Glutamatergic neuron (in vitro differentiated cells): Measurements from ENCODE around the gene ZYX. TPM values are rescaled to one million over a fixed set of nuclear protein-coding genes. Genes with fewer than 3 reads are reported as not detected.

Source experiments
- DNase-seq: peaks from one replicate; pipeline ENCODE4 v3.0.0; 2022
- H3K27ac Mint-ChIP-seq: one replicate; pipeline ENCODE4 v1.8.0; 2020; ENCODE audit warnings: mild to moderate bottlenecking, mixed read lengths, inconsistent platforms; ENCODE audit not compliant: unreplicated experiment
- H3K27me3 Mint-ChIP-seq: one replicate; pipeline ENCODE4 v1.8.0; 2020; ENCODE audit warnings: mild to moderate bottlenecking, moderate library complexity, mixed read lengths, inconsistent platforms; ENCODE audit not compliant: unreplicated experiment
- H3K36me3 Mint-ChIP-seq: one replicate; pipeline ENCODE4 v1.8.0; 2020; ENCODE audit warnings: mild to moderate bottlenecking, mixed read lengths, inconsistent platforms; ENCODE audit not compliant: unreplicated experiment
- H3K4me1 Mint-ChIP-seq: one replicate; pipeline ENCODE4 v1.8.0; 2020; ENCODE audit warnings: mild to moderate bottlenecking, low read depth, mixed read lengths, inconsistent platforms; ENCODE audit not compliant: unreplicated experiment
- H3K4me3 Mint-ChIP-seq: one replicate; pipeline ENCODE4 v1.8.0; 2020; ENCODE audit warnings: mild to moderate bottlenecking, mixed read lengths, inconsistent platforms; ENCODE audit not compliant: unreplicated experiment
- H3K9me3 Mint-ChIP-seq: one replicate; pipeline ENCODE4 v1.8.0; 2020; ENCODE audit warnings: mild to moderate bottlenecking, moderate library complexity, mixed read lengths, inconsistent platforms; ENCODE audit not compliant: unreplicated experiment
- CTCF ChIP-seq: fragments of 200-600 bp; sonication (generic); IDR thresholded peaks from one replicate; pipeline ENCODE4 v1.5.0; 2021; ENCODE audit not compliant: partially characterized antibody, unreplicated experiment
- total RNA-seq: library from RNA; stranded (reverse); fragmentation: NEBNext Ultra II Directional; extraction: Animal tissue kit (Norgen Biotek cat#: 25700); gene quantifications from one replicate; pipeline ENCODE4 v1.2.1, GENCODE V29; 2021; ENCODE audit not compliant: unreplicated experiment

ZYX gene
- total RNA-seq, 1 donor from 2014 or later, result 163 TPM

DNA sequence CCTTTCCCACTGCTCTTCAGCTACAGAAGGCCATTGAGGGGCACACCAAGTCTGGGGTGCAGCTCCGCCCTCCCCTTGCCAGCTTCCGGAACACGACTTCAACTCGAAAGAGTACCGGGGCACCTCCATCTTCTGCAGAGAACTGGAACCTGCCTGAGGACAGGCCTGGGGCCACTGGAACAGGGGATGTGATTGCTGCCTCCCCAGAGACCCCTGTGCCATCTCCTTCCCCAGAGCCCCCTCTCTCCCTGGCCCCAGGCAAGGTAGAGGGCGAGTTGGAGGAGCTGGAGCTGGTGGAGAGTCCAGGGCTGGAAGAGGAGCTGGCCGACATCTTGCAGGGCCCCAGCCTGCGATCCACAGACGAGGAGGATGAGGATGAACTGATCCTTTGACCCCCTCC, 29.6 kb upstream of the ZYX start:
- Mint-ChIP-seq H3K36me3 (peaks cover 24% of the 10 kb centered on the region), H3K27ac (peak overlapping the region; percentile 49), H3K4me3 (no peak overlapping the region), H3K27me3 (peaks cover 9% of the 10 kb centered on the region), H3K4me1 (peaks cover 28% of the 10 kb centered on the region), H3K9me3 (peaks cover 12% of the 10 kb centered on the region)
- no peak for DNase-seq
- no peak for TF ChIP-seq CTCF

- H3K27me3 Mint-ChIP-seq, result peaks cover 9% of the 10 kb centered on the region
- no peak overlapping the region for H3K27ac Mint-ChIP-seq
- H3K36me3 Mint-ChIP-seq, result peaks cover 23% of the 10 kb centered on the region
- DNase-seq, result peak; percentile 27
- H3K9me3 Mint-ChIP-seq, result peaks cover 12% of the 10 kb centered on the region
- TF ChIP-seq CTCF, result no peak
- H3K4me3 Mint-ChIP-seq, result no peak overlapping the region
- peaks cover 28% of the 10 kb centered on the region for H3K4me1 Mint-ChIP-seq
These were observed 28.6 kb upstream of the ZYX start for GRCh38 chr7:143352531-143353002.

DNA sequence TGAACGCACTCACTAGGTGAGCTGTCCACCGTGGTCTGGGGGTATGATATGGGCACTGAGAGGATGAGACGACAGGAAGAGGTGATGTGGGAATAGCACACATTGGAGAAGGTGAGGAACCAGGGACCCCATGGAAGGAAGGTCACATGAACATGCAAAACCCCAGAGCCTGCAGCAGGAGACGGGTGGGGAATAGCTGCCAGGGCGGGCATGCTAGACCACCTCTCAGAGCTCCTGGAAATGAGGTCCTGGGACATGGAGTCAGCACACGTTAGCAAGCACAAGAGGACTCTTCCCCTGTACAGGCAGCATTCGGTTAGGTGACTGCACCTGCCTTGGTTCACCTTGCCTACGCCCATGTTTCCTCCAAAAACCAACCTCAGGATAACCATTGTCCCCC, 26.8 kb upstream of the ZYX start:
- H3K4me1 Mint-ChIP-seq, result peaks cover 29% of the 10 kb centered on the region
- TF ChIP-seq CTCF, result no peak
- H3K27me3 Mint-ChIP-seq, result peaks cover 11% of the 10 kb centered on the region
- no peak overlapping the region for H3K4me3 Mint-ChIP-seq
- peaks cover 9% of the 10 kb centered on the region for H3K9me3 Mint-ChIP-seq
- no peak overlapping the region for H3K27ac Mint-ChIP-seq
- no peak for DNase-seq
- H3K36me3 Mint-ChIP-seq, result peaks cover 21% of the 10 kb centered on the region

DNA sequence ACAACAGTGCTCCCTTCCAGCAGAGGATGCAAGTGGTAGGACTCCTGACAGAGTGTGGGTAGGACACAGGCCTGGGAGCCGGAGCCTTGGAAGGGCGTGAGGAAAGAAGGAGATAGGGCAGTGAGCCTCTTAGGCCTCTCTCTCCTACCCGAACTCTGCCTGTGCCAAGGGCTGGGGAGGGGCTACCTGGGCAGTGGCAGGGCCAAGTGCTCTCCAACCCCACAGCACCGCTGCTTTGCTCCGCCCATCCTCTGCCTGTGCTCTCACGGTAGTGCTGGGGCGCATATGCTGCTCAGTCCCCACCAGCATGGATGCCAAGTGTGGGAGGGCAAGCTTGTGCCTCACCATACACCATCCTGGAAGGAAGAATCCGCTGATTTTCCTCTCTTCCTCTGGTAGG, 26.2 kb upstream of the ZYX start:
- TF ChIP-seq CTCF, result no peak
- Mint-ChIP-seq H3K27me3 (peaks cover 9% of the 10 kb centered on the region), H3K4me3 (no peak overlapping the region), H3K9me3 (peaks cover 6% of the 10 kb centered on the region), H3K36me3 (peaks cover 23% of the 10 kb centered on the region), H3K4me1 (peaks cover 29% of the 10 kb centered on the region), H3K27ac (no peak overlapping the region)
- DNase-seq, result no peak

DNA sequence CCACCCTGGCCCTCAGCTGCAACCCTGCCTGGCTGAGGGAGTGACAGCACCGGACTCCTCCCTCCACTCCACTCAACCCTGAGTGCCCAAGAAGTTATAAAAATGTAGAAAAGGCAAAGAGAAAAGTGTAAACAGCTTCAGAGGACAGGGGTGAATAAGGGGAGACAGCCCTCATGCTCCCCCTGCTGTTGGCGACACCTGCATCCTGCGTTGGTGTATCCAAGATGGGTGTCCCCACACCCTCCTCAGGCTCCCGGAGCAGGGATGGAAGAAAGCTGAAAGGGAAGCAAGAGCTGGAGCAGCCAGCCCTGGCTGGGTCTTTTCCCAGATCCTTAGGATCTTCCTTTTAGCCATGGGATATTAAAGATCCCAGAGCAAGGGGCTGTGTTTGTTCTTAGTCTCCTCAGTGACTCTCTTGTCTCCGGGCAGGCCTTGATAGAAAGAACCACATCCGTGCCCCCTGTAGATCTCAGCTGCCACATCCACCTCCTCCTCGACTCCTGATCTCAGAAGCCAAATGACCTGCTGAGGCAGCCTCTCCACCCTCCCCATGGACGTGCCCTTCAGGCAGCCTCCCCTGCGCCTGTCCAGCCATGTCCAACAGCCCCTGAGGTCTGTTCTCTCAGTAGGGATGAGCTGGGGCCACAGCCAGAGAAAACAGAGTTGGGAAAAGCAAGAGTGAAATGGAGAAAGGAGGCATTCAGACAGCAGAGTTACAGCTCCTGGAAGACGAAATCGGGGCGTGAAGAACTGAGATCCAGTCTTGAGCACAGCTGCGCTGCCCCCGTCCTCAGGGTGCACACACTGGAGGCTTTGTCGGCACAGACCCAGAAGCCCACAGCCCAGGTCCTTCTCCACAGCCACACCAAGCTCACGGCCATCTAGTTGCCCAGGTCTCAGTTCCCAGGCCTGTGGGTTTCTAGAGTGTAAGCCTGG, 25.4 kb upstream of the ZYX start:
- TF ChIP-seq CTCF, result no peak
- Mint-ChIP-seq H3K36me3 (peaks cover 30% of the 10 kb centered on the region), H3K9me3 (peaks cover 12% of the 10 kb centered on the region), H3K4me1 (peaks cover 29% of the 10 kb centered on the region), H3K27me3 (peaks cover 13% of the 10 kb centered on the region), H3K27ac (no peak overlapping the region), H3K4me3 (no peak overlapping the region)
- no peak for DNase-seq
